GM21717 (cell line): Measurements from ENCODE around the gene NEURL4.
A peak's percentile ranks its signal among the peaks of the same experiment; 100 is the strongest.

Experiments
- ATAC-seq: cut with Tn5 transposase; IDR thresholded peaks from one replicate; pipeline ENCODE4 v1.9.1; 2021; ENCODE audit warnings: mild to moderate bottlenecking, moderate library complexity; ENCODE audit not compliant: unreplicated experiment

NEURL4 gene

GRCh38 chr17:7281074-7281952, 47.8 kb downstream of the NEURL4 start, which contains the start of gene SLC2A4:
Gene SLC2A4, plus strand, starts transcription at chr17:7281718. Its CDS starts 217 bp downstream, at chr17:7281935.
- peak; percentile 69 for ATAC-seq

GRCh38 chr17:7280519-7281073, 48.5 kb downstream of the NEURL4 start:
- peak; percentile 44 for ATAC-seq

GRCh38 chr17:7279448-7279847, 49.7 kb downstream of the NEURL4 start:
- no peak for ATAC-seq

GRCh38 chr17:7266784-7267183, 62.4 kb downstream of the NEURL4 start:
- no peak for ATAC-seq
